HG03108 (cell line): ENCODE measurements around the gene POU2F3.

ENCODE experiments used
- ATAC-seq: cut with Tn5 transposase; IDR thresholded peaks from one replicate; pipeline ENCODE4 v1.9.1; 2021; ENCODE audit warnings: moderate library complexity; ENCODE audit not compliant: unreplicated experiment

The POU2F3 gene

DNA sequence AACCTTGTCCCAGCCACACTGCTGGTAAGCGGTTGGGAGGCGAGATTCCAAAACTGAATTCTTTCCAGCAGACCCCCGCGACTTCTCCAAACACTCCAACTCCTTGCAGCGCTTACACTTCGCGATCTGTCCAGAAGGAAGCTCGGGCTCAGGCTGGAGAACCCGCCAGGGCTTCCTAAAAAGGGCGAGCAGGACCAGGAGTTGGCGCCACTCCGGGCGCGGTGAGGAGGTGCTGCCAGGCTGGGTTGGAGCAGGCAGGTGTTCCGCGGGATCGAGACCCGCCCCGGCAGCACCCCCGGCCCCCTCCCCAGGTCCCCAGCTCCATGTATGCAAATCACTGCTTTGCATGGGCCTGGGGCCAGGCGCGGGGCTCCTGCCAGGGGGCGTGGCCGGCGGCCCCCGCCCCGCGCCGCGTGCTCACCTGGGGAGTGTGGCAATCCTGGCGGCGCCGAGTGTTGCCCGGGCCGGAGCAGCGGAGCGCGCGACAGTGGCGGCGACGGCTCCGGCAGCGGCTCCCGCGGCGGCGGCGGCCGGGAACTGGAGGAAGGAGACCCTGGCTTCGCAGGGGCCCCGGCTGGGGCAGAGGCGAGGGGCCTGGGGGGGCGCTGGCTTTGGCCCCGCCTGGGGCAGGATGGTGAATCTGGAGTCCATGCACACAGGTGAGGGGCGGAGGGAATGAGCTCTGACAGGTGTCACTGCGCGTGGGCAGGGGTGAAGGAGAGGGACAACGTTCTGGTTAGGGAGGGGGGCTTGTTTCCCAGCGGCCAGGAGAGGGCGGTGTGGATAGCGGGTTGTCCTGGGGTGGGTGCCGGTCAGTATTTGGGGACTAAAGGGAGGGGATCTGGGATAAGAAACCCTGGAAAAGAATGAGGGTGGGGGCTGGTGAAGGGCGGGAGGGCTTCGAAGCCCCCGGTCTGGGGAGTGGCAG lies at the start of gene POU2F3:
Gene POU2F3 (plus strand): TSS at position 428 of the 928 bp plus-strand sequence. CDS start 204 bp downstream, at position 632.
- ATAC-seq: no peak

GRCh38 chr11:120191058-120191457 lies 48.9 kb upstream of the POU2F3 start:
- no peak for ATAC-seq

- ATAC-seq: no peak
These were observed 46.9 kb upstream of the POU2F3 start for GRCh38 chr11:120192831-120193625.

GRCh38 chr11:120194166-120194565 lies 45.8 kb upstream of the POU2F3 start:
- no peak for ATAC-seq

DNA sequence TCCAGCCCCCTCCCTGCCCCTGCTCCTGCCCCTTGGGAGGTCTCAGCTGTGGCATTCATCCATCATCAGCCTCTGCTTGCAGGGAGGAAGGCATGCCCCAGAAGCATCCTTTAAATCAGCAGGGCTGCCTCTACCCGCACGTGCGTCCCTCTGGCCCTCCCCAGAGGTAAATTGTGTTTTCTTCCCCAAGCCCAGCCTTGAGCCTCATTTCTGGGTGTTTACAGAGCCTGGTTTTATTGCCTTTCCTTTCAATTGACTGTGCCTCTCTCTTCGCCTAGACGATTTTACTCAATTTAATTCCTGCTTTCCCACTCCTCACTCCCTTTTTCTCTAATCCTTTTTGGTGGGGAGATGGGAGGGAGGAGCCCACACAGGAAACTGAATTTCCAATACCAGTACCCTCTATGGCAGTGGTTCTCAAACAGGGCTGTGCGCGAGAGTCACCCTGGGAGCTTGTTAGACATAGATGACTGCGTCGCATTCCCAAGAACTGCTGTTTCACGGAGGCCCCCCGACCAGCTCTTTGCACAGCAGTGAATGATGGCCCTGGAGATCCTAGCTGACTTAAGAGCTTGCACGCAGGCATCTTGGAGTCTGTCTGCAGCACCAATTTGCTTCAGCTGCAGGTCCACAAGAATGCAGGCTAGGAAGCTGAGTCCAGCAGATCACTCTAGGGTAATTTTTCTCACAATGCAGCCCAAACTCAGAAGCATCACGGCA lies 44.2 kb upstream of the POU2F3 start:
- ATAC-seq: no peak

DNA sequence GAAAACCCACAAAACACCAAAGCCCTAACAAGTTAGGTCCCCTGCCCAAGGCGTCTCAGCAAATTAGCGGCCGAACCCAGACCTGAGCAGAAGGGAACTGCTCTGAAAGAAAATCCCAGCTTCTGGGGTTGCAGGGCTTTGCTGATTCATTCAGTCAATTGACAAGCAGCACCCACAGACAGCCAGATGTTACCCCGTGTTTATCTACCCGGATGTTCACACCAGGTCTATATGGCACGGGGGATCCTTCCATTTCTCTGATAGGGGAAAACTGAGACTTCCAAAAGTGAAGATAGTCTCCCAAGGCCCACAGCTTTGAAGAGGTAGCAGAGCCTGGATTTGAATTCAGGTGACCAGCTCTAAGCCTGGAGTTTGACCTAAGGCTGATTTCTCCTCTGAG lies 43.1 kb upstream of the POU2F3 start:
- no peak for ATAC-seq

- ATAC-seq: no peak
These were observed 42.6 kb upstream of the POU2F3 start for GRCh38 chr11:120197251-120197891.

GRCh38 chr11:120197977-120198376 lies 42.0 kb upstream of the POU2F3 start:
- no peak for ATAC-seq

- ATAC-seq: no peak
These were observed 41.5 kb upstream of the POU2F3 start for GRCh38 chr11:120198403-120198786.

DNA sequence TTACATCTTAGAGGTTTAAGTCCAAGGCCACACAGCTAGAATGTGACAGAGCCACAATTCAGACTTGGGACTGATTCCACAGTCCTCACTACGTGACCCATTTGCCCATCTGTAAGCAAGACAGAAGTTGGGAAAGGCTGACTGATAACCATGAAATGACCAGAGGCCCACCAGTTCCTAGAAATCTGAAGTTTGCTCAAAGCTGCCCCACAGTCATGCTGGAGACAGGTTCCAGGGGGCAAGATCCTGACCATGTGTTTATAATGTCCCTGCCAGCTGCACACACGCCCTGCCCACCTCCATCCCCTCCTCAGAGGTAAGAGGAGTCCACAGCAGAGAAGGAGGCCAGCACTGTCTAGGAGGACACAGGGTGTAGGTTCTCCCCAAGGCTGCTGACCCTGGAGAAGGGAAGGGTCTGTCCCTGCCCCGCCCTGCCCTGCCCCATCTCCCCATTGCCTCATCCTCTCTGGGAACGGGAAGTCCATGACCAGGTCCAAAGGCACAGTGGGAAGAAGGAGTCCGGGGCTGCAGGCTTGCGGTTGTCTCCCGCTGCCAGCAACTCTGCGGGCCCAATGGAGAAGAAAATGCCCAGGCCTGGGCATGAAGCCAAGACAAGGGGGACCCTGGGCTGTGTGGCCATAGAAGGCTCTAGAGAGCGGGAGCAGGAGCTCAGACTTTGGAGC lies 41.0 kb upstream of the POU2F3 start:
- no peak for ATAC-seq

DNA sequence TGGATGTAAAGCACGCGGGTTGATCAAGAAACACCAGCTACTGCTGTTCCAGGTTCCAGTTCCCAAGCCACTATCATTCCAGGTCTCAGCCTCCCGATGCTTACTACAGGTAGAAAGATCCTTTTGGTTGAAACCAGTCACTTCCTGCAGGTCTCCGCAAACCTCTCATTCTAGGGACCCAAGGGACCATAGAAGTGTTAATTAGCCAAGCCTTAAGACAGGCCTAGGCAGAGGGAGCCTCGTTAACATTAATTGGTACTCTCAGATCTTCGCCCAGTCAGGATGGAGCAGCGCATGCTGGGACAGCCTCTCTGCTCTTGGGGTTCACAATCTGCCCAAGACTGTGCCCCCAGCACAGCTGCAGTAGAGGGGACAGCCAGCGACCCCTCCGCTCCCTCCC lies 40.3 kb upstream of the POU2F3 start:
- ATAC-seq: no peak

GRCh38 chr11:120200677-120201076 lies 39.3 kb upstream of the POU2F3 start:
- ATAC-seq: no peak

DNA sequence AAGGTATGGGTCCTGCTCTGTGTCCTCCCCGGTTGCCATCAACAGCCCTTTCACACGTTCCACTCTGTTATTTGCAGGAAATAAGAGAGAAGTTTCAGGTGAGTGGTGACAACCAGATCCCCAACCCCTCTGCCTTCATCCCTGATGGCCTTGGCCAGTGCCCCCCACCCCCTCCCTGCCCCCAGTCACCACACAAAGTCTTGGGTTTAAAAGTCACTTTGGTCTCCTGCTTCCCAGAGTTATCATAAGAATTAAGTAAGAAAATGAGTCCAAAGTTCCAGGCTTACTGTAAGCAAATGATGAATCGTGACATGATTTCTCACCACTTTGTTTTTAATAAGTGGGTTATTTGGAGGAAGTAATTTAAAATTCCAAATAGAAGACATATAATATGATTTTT lies 38.3 kb upstream of the POU2F3 start:
- ATAC-seq: no peak

GRCh38 chr11:120203626-120204025 lies 36.3 kb upstream of the POU2F3 start:
- ATAC-seq: no peak

DNA sequence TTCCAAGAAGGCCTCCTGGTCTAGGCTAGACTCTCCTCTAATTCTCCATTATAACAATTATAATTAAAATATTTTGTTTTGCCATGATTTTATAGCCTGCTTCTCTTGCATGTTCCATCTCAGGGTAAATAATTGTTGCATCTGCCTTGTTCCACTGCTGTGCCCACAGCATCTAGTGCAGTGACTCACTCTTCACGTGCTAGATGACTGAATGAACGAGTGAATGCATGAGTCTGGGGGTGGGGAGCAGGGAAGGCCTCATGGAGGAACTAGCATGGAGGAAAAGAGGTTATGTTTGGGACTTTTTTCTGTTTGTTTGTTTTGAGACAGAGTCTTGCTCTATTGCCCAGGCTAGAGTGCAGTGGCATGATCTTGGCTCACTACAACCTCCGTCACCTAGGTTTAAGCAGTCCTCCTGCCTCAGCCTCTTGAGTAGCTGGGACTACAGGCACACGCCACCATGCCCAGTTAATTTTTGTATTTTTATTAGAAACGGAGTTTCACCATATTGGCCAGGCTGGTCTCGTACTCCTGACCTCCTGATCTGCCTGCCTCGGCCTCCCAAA lies 34.3 kb upstream of the POU2F3 start:
- no peak for ATAC-seq

DNA sequence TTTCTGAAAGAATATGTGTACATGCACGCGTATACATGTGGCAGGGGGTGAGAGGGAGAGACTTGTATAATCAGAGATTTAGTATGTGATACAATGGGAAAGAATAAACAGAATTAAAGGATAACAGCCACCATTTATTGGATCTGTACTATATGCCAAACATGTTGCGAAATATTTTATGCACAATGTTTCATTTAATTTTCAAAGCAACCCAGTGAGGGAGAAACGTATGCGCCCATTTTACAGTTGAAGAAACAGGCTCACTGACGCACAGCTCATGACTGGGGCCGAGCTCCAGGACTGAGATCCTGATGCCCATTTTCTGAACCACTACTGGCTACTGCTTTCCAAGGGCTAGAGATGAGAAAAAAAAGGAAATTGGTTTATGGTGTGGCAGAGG lies 32.4 kb upstream of the POU2F3 start:
- ATAC-seq: no peak

GRCh38 chr11:120208001-120208441 lies 31.9 kb upstream of the POU2F3 start:
- no peak for ATAC-seq

DNA sequence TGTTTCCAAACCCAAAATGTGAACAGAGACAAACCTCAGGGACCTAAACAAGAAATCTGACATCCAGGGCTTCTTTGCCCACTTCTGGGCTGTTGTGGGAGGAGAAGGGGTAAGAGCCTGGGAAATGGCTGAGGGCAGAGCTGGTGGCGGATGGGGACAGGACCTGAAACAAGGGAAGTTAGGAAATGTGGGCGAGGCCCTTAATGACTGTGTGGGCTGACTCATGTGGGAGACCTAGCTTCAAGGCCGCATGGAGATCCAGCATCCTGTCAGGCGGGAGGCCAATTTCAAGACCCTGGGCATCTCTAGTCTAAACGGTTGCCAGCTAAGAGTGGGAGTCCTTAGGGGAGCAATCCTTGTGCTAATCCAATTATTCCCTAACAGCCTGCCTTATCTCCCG lies 31.2 kb upstream of the POU2F3 start:
- no peak for ATAC-seq

- no peak for ATAC-seq
These were observed 30.0 kb upstream of the POU2F3 start for GRCh38 chr11:120209746-120210625.
